Prostate gland (tissue), 2 donors: ENCODE measurements around the gene MOGAT1. TPM values are rescaled to one million over a fixed set of nuclear protein-coding genes. Genes with fewer than 3 reads are reported as not detected.
A peak's percentile ranks its signal among the peaks of the same experiment; 100 is the strongest.
"Not testable (repeated sequence)": the region's sequence is repeated elsewhere in the genome, so short reads cannot be mapped to it uniquely, and the experiment has no call there.

Source experiments
- DNase-seq: peaks from one replicate; pipeline ENCODE4 v3.0.0-alpha.2; 2019; ENCODE audit warnings: low spot score
- H3K27ac ChIP-seq, 2 donors: fragments of 200-600 bp; sonication (generic); 2 replicates each; pipeline ENCODE4 v1.5.1; 2017 to 2019
- H3K27me3 ChIP-seq: fragments of 200-600 bp; sonication (generic); replicated peaks from 2 replicates; pipeline ENCODE4 v1.5.1; 2019; ENCODE audit not compliant: insufficient read depth
- H3K36me3 ChIP-seq, 2 donors: fragments of 200-600 bp; sonication (generic); 1 replicate in 1 of 2; 2 replicates in 1 of 2; pipeline versions ENCODE4 v1.5.1 to v1.8.1; 2017 to 2019
- H3K4me1 ChIP-seq: fragments of 200-600 bp; sonication (generic); replicated peaks from 2 replicates; pipeline ENCODE4 v1.5.1; 2019
- H3K4me3 ChIP-seq, 2 donors: fragments of 200-600 bp; sonication (generic); 2 replicates each; pipeline ENCODE4 v1.5.1; 2017 to 2019
- H3K9me3 ChIP-seq: fragments of 200-600 bp; sonication (generic); 2 replicates; pipeline ENCODE4 v1.5.1; 2017
- CTCF ChIP-seq, 4 experiments: fragments of 200-600 bp in 2 of 4; fragments of 450-650 bp in 2 of 4; sonication (generic) in 2 of 4; IDR thresholded peaks; 1 replicate in 3 of 4; 2 replicates in 1 of 4; pipeline ENCODE4 v1.5.1; 2016 to 2019; ENCODE audit warnings: antibody characterized with exemption in 4 of 4, mild to moderate bottlenecking in 2 of 4, moderate library complexity in 2 of 4
- POLR2A ChIP-seq: fragments of 450-650 bp; IDR thresholded peaks from one replicate; pipeline ENCODE4 v1.6.1; 2016; ENCODE audit warnings: antibody characterized with exemption, mild to moderate bottlenecking
- POLR2AphosphoS5 ChIP-seq: sonication (generic); formaldehyde crosslinking; IDR thresholded peaks from one replicate; pipeline ENCODE4 v1.6.1; 2017; ENCODE audit warnings: antibody characterized with exemption
- WGBS: methylation state at CpG from one replicate; pipeline ENCODE4 v1.1.5; 2018; 5-methylcytosine and 5-hydroxymethylcytosine counted together
- intact Hi-C: fragments of 100-400 bp; cut with DNase I; formaldehyde crosslinking; loops from one replicate; pipeline ENCODE4 v1.14.2; 2022
- total RNA-seq, 2 donors: library from RNA; depleted of rRNA; stranded (reverse); fragments of >200 nt; gene quantifications; one replicate each; pipeline ENCODE4 v1.1.0, GENCODE V29; 2016

The MOGAT1 gene
- total RNA-seq, 2 donors from 2014 or later, result not detected

- no peaks in the 10 kb centered on the region for H3K36me3 ChIP-seq
- no peak overlapping the region for H3K4me3 ChIP-seq
- 25% methylated on average over 5 of the region's 5 CpGs for WGBS
- H3K27me3 ChIP-seq, result no peaks in the 10 kb centered on the region
- H3K9me3 ChIP-seq, result no peaks in the 10 kb centered on the region
- H3K4me1 ChIP-seq, result no peaks in the 10 kb centered on the region
- intact Hi-C loops, result loop anchor here (2.0 kb wide), 1 partner anchor 38 kb away; no protein-coding TSS in a partner anchor
- TF ChIP-seq CTCF (IDR thresholded peaks at IDR 0.05), result no peak
- TF ChIP-seq POLR2A, result no peak
- no peak for TF ChIP-seq POLR2AphosphoS5
- H3K27ac ChIP-seq, result peak overlapping the region; percentile 60 to 75
- no peak for DNase-seq
These were observed 81.3 kb downstream of the MOGAT1 start for GRCh38 chr2:222752746-222753145.

- Histone ChIP-seq H3K4me3 (no peak overlapping the region), H3K27me3 (no peaks in the 10 kb centered on the region), H3K9me3 (no peaks in the 10 kb centered on the region), H3K4me1 (no peaks in the 10 kb centered on the region), H3K27ac (peak overlapping the region; percentile 60 to 75), H3K36me3 (no peaks in the 10 kb centered on the region)
- TF ChIP-seq POLR2A, result no peak
- TF ChIP-seq CTCF (IDR thresholded peaks at IDR 0.05), result no peak
- peak; percentile 67 for TF ChIP-seq POLR2AphosphoS5
- WGBS, result 15% methylated on average over 2 of the region's 2 CpGs
- DNase-seq, result peak; percentile 39
- intact Hi-C loops, result loop anchor here (2.0 kb wide), 1 partner anchor 39 kb away; no protein-coding TSS in a partner anchor
These were observed 81.9 kb downstream of the MOGAT1 start for GRCh38 chr2:222753251-222753824.

GRCh38 chr2:222754324-222754930 lies 83.0 kb downstream of the MOGAT1 start:
- Histone ChIP-seq H3K4me1 (no peaks in the 10 kb centered on the region), H3K36me3 (no peaks in the 10 kb centered on the region), H3K27me3 (no peaks in the 10 kb centered on the region), H3K4me3 (no peak overlapping the region), H3K27ac (no peak overlapping the region), H3K9me3 (no peaks in the 10 kb centered on the region)
- 96% methylated on average over 1 of the region's 1 CpG for WGBS
- DNase-seq, result no peak
- intact Hi-C loops, result no loop called here
- TF ChIP-seq POLR2AphosphoS5 (no peak), POLR2A (no peak), CTCF (IDR thresholded peaks at IDR 0.05) (no peak)

- H3K4me3 ChIP-seq, H3K36me3 ChIP-seq, H3K27me3 ChIP-seq, H3K4me1 ChIP-seq, DNase-seq, H3K27ac ChIP-seq, H3K9me3 ChIP-seq, intact Hi-C loops: not testable (repeated sequence)
- 94% methylated on average over 5 of the region's 5 CpGs for WGBS
These were observed 84.1 kb downstream of the MOGAT1 start for GRCh38 chr2:222755593-222755992.

- TF ChIP-seq POLR2A (no peak), CTCF (IDR thresholded peaks at IDR 0.05) (no peak), POLR2AphosphoS5 (no peak)
- Histone ChIP-seq H3K27ac (no peak overlapping the region), H3K4me3 (no peak overlapping the region), H3K36me3 (no peaks in the 10 kb centered on the region), H3K27me3 (no peaks in the 10 kb centered on the region), H3K4me1 (no peaks in the 10 kb centered on the region), H3K9me3 (no peaks in the 10 kb centered on the region)
- intact Hi-C loops, result no loop called here
- DNase-seq, result no peak
- 85% methylated on average over 3 of the region's 3 CpGs for WGBS
These were observed 84.9 kb downstream of the MOGAT1 start for GRCh38 chr2:222756362-222756831.
